Thoracic aorta (tissue), 2 donors: Measurements from ENCODE around the gene PRX. TPM values are rescaled to one million over a fixed set of nuclear protein-coding genes. Genes with fewer than 3 reads are reported as not detected.

Source experiments
- ATAC-seq: fragments of 150-250 bp; one replicate; pipeline ENCODE4 v1.8.0; 2017; ENCODE audit warnings: low read depth; ENCODE audit not compliant: insufficient number of reproducible peaks, low FRiP score
- DNase-seq: peaks from one replicate; pipeline ENCODE4 v3.0.0-alpha.2; 2020; ENCODE audit warnings: low spot score
- H3K27ac ChIP-seq, 2 donors: fragments of 200-600 bp; sonication (generic); 1 replicate in 1 of 2; 2 replicates in 1 of 2; pipeline ENCODE4 v1.5.1; 2016; ENCODE audit warnings: mild to moderate bottlenecking in 2 of 2, moderate library complexity in 2 of 2
- H3K27me3 ChIP-seq: fragments of 200-600 bp; sonication (generic); replicated peaks from 2 replicates; pipeline ENCODE4 v1.6.0; 2016; ENCODE audit warnings: mild to moderate bottlenecking; ENCODE audit not compliant: insufficient read depth
- H3K36me3 ChIP-seq: fragments of 200-600 bp; sonication (generic); one replicate; pipeline ENCODE4 v1.5.1; 2016
- H3K4me1 ChIP-seq, 2 donors: fragments of 200-600 bp; sonication (generic); 1 replicate in 1 of 2; 2 replicates in 1 of 2; pipeline versions ENCODE4 v1.5.1 to v1.6.0; 2016; ENCODE audit warnings: low read depth in 2 of 2, mild to moderate bottlenecking in 1 of 2; ENCODE audit not compliant: control insufficient read depth in 1 of 2
- H3K4me3 ChIP-seq: fragments of 200-600 bp; sonication (generic); 2 replicates; pipeline ENCODE4 v1.5.1; 2016; ENCODE audit warnings: mild to moderate bottlenecking
- H3K9me3 ChIP-seq: fragments of 200-600 bp; sonication (generic); 2 replicates; pipeline ENCODE4 v1.5.1; 2016
- total RNA-seq, 2 donors: library from RNA; depleted of rRNA; stranded (reverse); fragments of >200 nt; gene quantifications; one replicate each; pipeline versions ENCODE4 v1.1.0 to v1.2.3, GENCODE V29; 2016
- TF ChIP-seq, protein P1 (sequence below): fragments of 200-600 bp; sonication (generic); IDR thresholded peaks from one replicate; pipeline ENCODE4 v1.5.1; 2019; ENCODE audit warnings: antibody characterized with exemption

The PRX gene
- total RNA-seq, 2 donors from 2014 or later, result 3.7 to 7.3 TPM

DNA sequence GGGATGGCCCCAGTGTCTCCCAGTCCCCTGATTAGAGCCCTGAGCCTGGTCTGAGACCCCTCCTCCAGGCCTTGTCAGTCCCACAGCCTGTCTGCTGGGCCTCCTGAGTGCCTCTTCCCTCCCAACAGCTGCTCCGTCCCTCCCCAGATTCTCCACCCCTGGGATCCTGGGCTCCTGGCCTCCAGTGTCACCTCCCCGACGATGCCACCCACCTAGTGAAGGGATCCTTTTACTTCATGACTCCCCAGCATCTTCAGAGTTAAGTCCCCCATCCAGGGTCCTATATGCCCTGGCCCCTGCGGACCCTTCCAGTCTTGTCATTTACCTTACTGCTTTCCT, 4.4 kb upstream of the PRX start:
- Histone ChIP-seq H3K4me1 (peaks cover 8 to 13% of the 10 kb centered on the region in 2 donors), H3K27ac (no peak overlapping the region), H3K36me3 (peaks cover 3% of the 10 kb centered on the region), H3K27me3 (no peaks in the 10 kb centered on the region), H3K9me3 (no peaks in the 10 kb centered on the region), H3K4me3 (no peak overlapping the region)
- no peak for ATAC-seq
- TF ChIP-seq, protein P1, sequence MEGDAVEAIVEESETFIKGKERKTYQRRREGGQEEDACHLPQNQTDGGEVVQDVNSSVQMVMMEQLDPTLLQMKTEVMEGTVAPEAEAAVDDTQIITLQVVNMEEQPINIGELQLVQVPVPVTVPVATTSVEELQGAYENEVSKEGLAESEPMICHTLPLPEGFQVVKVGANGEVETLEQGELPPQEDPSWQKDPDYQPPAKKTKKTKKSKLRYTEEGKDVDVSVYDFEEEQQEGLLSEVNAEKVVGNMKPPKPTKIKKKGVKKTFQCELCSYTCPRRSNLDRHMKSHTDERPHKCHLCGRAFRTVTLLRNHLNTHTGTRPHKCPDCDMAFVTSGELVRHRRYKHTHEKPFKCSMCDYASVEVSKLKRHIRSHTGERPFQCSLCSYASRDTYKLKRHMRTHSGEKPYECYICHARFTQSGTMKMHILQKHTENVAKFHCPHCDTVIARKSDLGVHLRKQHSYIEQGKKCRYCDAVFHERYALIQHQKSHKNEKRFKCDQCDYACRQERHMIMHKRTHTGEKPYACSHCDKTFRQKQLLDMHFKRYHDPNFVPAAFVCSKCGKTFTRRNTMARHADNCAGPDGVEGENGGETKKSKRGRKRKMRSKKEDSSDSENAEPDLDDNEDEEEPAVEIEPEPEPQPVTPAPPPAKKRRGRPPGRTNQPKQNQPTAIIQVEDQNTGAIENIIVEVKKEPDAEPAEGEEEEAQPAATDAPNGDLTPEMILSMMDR, result no peak
- no peak for DNase-seq

DNA sequence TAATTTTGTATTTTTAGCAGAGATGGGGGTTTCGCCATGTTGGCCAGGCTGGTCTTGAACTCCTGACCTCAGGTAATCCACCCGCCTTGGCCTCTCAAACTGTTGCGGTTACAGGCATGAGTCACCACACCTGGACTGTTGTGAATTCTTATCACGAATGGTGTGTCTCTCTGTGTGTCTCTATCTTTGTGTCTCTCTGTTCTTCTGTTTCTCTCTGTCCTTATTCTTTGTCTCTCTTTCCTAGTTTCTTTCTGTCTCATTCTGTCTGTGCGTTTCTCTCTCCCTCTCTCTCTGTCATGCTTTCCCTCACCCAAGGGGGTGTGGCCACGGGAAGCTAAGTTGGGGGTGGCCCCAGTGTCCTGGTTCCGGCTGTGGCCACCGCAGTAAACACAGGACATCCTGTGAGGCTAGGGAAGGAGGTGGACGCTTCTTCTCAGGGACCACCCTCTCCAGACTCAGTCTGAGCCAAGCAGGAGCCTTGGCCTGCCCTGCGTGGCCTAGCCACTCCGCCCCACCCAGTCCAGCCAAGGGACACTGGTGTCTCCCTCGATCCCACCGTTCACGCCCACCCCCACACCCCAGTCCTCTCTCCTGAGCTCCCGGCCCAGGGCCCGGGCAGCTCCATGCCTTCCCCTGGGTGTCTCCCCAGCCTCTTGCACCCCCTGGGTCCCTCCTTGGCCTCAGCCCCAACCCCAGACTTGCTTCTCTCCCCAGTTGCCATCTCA, 3.9 kb upstream of the PRX start:
- DNase-seq (no peak), ATAC-seq (no peak)
- TF ChIP-seq, protein P1, result no peak
- Histone ChIP-seq H3K4me3 (no peak overlapping the region), H3K27ac (no peak overlapping the region), H3K9me3 (no peaks in the 10 kb centered on the region), H3K27me3 (no peaks in the 10 kb centered on the region), H3K4me1 (peaks cover 8% of the 10 kb centered on the region in 2 donors), H3K36me3 (no peaks in the 10 kb centered on the region)

DNA sequence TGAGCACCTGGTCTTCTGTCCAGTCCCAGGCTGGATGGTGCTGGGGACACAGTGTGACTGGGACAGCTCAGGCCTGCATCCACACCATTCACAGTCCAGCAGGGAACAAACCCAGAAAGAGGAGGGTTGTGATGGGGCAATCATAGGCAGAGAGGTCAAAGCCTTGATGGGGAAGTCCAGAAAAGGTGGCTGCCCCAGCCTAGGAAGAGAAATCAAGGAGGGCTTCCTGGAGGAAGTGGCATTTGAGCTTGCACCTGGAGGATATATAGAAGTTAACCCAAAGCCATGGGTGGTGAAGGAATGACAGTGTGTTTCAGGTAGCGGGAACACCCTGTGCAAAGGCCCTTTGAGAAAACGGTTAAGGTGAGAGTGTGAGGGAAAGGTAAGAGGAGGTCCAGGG, 2.6 kb upstream of the PRX start:
- DNase-seq (no peak), ATAC-seq (no peak)
- peaks cover 4 to 9% of the 10 kb centered on the region in 2 donors for H3K4me1 ChIP-seq
- no peaks in the 10 kb centered on the region for H3K27me3 ChIP-seq
- TF ChIP-seq, protein P1, result no peak
- no peak overlapping the region for H3K27ac ChIP-seq
- no peak overlapping the region for H3K4me3 ChIP-seq
- H3K36me3 ChIP-seq, result no peaks in the 10 kb centered on the region
- H3K9me3 ChIP-seq, result no peaks in the 10 kb centered on the region

DNA sequence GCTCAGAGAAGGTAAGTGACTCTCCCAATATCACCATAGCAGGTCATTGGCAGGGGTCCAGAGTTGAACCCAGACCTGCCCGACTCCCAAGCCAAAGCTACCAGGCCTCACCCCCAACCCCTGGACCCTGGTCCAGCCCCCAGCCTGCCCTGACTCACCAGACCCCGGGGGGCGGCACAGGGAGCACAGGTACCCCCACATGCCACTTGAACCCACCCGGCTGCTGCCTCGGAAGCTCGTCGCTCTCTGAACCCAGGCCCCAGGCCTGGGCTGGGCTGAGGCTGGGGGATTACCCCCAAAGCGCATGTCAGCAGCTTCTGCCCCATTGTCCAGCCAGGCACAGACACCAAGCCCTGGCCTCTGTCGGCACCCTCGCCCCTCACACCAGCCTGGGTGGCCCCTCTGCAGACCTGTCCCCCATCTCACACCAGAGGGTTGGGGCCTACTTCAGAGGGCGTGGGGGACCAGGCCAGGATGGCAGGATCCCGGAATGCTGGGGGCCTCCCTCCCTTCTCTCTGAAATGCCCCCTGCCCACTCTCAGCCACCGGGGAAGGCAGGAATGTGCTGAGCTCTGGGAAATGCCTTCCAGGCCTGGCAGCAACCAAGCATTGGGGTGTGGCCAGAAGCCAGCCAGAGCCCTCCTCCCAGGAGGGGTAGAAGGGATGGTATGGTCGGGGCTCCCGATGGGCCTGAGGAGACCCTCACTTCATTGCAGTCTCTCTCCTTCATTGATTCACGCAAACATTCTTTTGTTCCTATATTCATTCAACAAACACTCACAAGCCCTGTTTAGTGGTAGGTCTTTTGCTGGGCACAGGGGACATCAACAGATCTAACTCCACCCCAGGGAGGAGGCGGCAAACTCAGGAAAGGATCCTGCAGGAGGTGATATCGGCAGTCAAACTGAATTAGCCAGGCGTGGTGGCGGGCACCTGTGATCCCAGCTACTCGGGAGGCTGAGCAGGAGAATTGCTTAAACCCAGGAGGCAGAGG, 1.7 kb upstream of the PRX start:
- Histone ChIP-seq H3K36me3 (no peaks in the 10 kb centered on the region), H3K27me3 (no peaks in the 10 kb centered on the region), H3K4me1 (peaks cover 4 to 9% of the 10 kb centered on the region in 2 donors), H3K4me3 (no peak overlapping the region), H3K27ac (no peak overlapping the region), H3K9me3 (no peaks in the 10 kb centered on the region)
- TF ChIP-seq, protein P1, result no peak
- ATAC-seq (no peak), DNase-seq (no peak)

DNA sequence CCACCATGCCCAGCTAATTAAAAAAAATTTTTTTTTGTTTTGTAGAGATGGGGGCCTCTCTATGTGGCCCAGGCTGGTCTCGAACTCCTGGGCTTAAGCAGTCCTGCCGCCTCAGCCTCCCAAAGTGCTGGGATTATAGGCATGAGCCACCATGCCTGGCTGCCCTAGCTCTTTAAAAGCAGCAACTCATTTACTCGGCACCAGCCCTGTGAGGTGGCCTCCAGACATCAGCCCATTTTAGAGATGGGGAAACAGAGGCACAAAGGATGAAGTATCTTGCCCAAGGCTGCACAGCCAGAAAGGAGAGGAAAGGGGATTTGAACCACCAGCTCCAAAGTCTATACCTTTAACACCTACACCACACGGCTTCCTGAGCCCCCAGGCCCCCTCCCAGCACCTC, 312 bp downstream of the PRX start:
- DNase-seq (no peak), ATAC-seq (no peak)
- Histone ChIP-seq H3K4me3 (no peak overlapping the region), H3K4me1 (peaks cover 4 to 9% of the 10 kb centered on the region in 2 donors), H3K27ac (no peak overlapping the region), H3K36me3 (no peaks in the 10 kb centered on the region), H3K27me3 (no peaks in the 10 kb centered on the region), H3K9me3 (no peaks in the 10 kb centered on the region)
- TF ChIP-seq, protein P1, result no peak
